GM12878 (cell line): ENCODE results near the gene TCERG1L. TPM values are rescaled to one million over a fixed set of nuclear protein-coding genes. Genes with fewer than 3 reads are reported as not detected.

Experiments used
- ATAC-seq: fragments of 200-7000 bp; cut with Tn5 transposase; 3 replicates; pipeline ENCODE4 v1.9.1; 2020; ENCODE audit warnings: mild to moderate bottlenecking, moderate library complexity
- BruUV-seq: library from RNA; stranded (reverse); fragments of 400-500 nt; replicated peaks from 2 replicates; lab custom pipeline; 2021; lab: Mats Ljungman, UMichigan
- CTCF ChIA-PET: fragments of 300-600 bp; sonication (Branson Sonifier 250); formaldehyde crosslinking; extraction: SDS; loops from one replicate; lab custom pipeline; 2021; ENCODE audit warnings: inconsistent platforms; lab: Yijun Ruan, JAX
- POLR2A ChIA-PET: fragments of 350-600 bp; formaldehyde crosslinking; extraction: SDS; loops from one replicate; lab custom pipeline; 2021; ENCODE audit warnings: inconsistent platforms; lab: Charles Lee
- RAD21 ChIA-PET: fragments of 300-600 bp; sonication (Branson Sonifier 250); formaldehyde crosslinking; loops from one replicate; lab custom pipeline; 2023; ENCODE audit warnings: antibody characterized with exemption; ENCODE audit not compliant: unreplicated experiment; lab: Charles Lee
- SMC1A ChIA-PET: fragments of 300-600 bp; sonication (Branson Sonifier 250); formaldehyde crosslinking; loops from one replicate; lab custom pipeline; 2023; ENCODE audit not compliant: unreplicated experiment, uncharacterized antibody; lab: Charles Lee
- DNase-seq: peaks from one replicate; pipeline ENCODE4 v3.0.0-alpha.2; 2011; ENCODE audit warnings: low read depth, low spot score
- FAIRE-seq: peaks from 3 replicates; lab custom pipeline; 2011; peaks lifted over from hg19 to GRCh38; lab: Jason Lieb, UNC
- H2AFZ ChIP-seq: 2 replicates; pipeline ENCODE4 v1.6.0; 2011; ENCODE audit warnings: low read depth, low read length, control low read depth; ENCODE audit not compliant: control insufficient read depth
- H3K27ac ChIP-seq: 2 replicates; pipeline ENCODE4 v1.5.1; 2011; ENCODE audit warnings: control low read depth; ENCODE audit not compliant: control insufficient read depth, insufficient read depth
- H3K27me3 ChIP-seq, 2 experiments: replicated peaks in 1 of 2; 2 replicates each; pipeline versions ENCODE4 v1.6.0 to v1.6.1; 2011; ENCODE audit warnings: low read length in 1 of 2; ENCODE audit not compliant: control insufficient read depth in 2 of 2, insufficient read depth in 2 of 2
- H3K36me3 ChIP-seq, 2 experiments: 2 replicates each; pipeline ENCODE4 v1.5.1; 2011; ENCODE audit warnings: low read length in 1 of 2; ENCODE audit not compliant: control insufficient read depth in 2 of 2, insufficient read depth in 2 of 2
- H3K4me1 ChIP-seq: 2 replicates; pipeline ENCODE4 v1.6.1; 2011; ENCODE audit warnings: mild to moderate bottlenecking, low read length, moderate library complexity, mixed read lengths; ENCODE audit not compliant: control insufficient read depth, insufficient read depth
- H3K4me2 ChIP-seq: 2 replicates; pipeline ENCODE4 v1.6.0; 2011; ENCODE audit warnings: control low read depth; ENCODE audit not compliant: control insufficient read depth, insufficient read depth
- H3K4me3 ChIP-seq: fragments of 200-600 bp; sonication (generic); 2 replicates; pipeline ENCODE4 v1.5.1; 2016
- H3K79me2 ChIP-seq: 2 replicates; pipeline ENCODE4 v1.6.0; 2011; ENCODE audit warnings: low read length; ENCODE audit not compliant: control insufficient read depth, insufficient read depth
- H3K9ac ChIP-seq: 2 replicates; pipeline ENCODE4 v1.8.0; 2011; ENCODE audit warnings: low read length, control low read depth, mixed read lengths; ENCODE audit not compliant: control insufficient read depth, insufficient read depth
- H3K9me3 ChIP-seq: replicated peaks from 3 replicates; pipeline ENCODE4 v1.5.1; 2011; ENCODE audit warnings: mild to moderate bottlenecking, low read length; ENCODE audit not compliant: control insufficient read depth, insufficient read depth
- H4K20me1 ChIP-seq: 2 replicates; pipeline ENCODE4 v1.6.0; 2011; ENCODE audit not compliant: control insufficient read depth, insufficient read depth
- CBX5 ChIP-seq: sonication (generic); IDR thresholded peaks from 2 replicates; pipeline ENCODE4 v1.6.1; 2016; ENCODE audit warnings: low read depth, moderate library complexity, mild to moderate bottlenecking, inconsistent platforms
- EED ChIP-seq: sonication (generic); IDR thresholded peaks from 2 replicates; pipeline ENCODE4 v1.6.1; 2016; ENCODE audit warnings: antibody characterized with exemption, low read depth
- FOS ChIP-seq: IDR thresholded peaks from 3 replicates; pipeline ENCODE4 v1.6.1; 2011; ENCODE audit warnings: borderline replicate concordance; ENCODE audit not compliant: insufficient read length; ENCODE audit errors: extremely low read depth
- HDAC2 ChIP-seq: fragments of 200-600 bp; sonication (generic); IDR thresholded peaks from 2 replicates; pipeline ENCODE4 v1.6.1; 2017
- JUNB ChIP-seq: IDR thresholded peaks from 2 replicates; pipeline ENCODE4 v1.6.1; 2016; ENCODE audit warnings: antibody characterized with exemption, mild to moderate bottlenecking
- MEF2A ChIP-seq: IDR thresholded peaks from 2 replicates; pipeline ENCODE4 v1.6.1; 2011; ENCODE audit warnings: low read depth, mild to moderate bottlenecking, low read length, moderate library complexity; ENCODE audit not compliant: insufficient read depth
- MEF2B ChIP-seq: fragments of 450-650 bp; IDR thresholded peaks from 2 replicates; pipeline ENCODE4 v1.6.1; 2018; ENCODE audit warnings: mild to moderate bottlenecking, moderate library complexity; ENCODE audit not compliant: partially characterized antibody, poor library complexity, severe bottlenecking
- MTA2 ChIP-seq: fragments of 450-650 bp; IDR thresholded peaks from 2 replicates; pipeline ENCODE4 v1.6.1; 2016; ENCODE audit warnings: low read depth, mild to moderate bottlenecking, moderate library complexity
- MTA3 ChIP-seq: IDR thresholded peaks from 2 replicates; pipeline ENCODE4 v1.6.1; 2012; ENCODE audit warnings: low read length, inconsistent platforms, borderline replicate concordance
- MYC ChIP-seq: IDR thresholded peaks from 2 replicates; pipeline ENCODE4 v1.6.1; 2011; ENCODE audit warnings: mild to moderate bottlenecking, low read length, moderate library complexity, inconsistent platforms; ENCODE audit not compliant: insufficient read depth, insufficient replicate concordance, insufficient read length, severe bottlenecking
- RFX5 ChIP-seq: IDR thresholded peaks from 2 replicates; pipeline ENCODE4 v1.6.1; 2011; ENCODE audit warnings: low read depth, low read length, improper control_type of control experiment
- SIN3A ChIP-seq: IDR thresholded peaks from 2 replicates; pipeline ENCODE4 v1.6.1; 2012; ENCODE audit warnings: low read depth, low read length, improper control_type of control experiment
- SMAD5 ChIP-seq: IDR thresholded peaks from 2 replicates; pipeline ENCODE4 v1.6.1; 2016; ENCODE audit warnings: antibody characterized with exemption, low read depth
- STAT1 ChIP-seq: fragments of 450-650 bp; conservative IDR thresholded peaks from 2 replicates; pipeline ENCODE4 v1.6.1; 2014; ENCODE audit warnings: antibody characterized with exemption, mild to moderate bottlenecking
- TCF7 ChIP-seq: IDR thresholded peaks from 2 replicates; pipeline ENCODE4 v1.6.1; 2014; ENCODE audit warnings: antibody characterized with exemption, borderline replicate concordance
- ZNF384 ChIP-seq: IDR thresholded peaks from 2 replicates; pipeline ENCODE4 v1.6.1; 2012; ENCODE audit warnings: low read depth, mild to moderate bottlenecking, low read length, improper control_type of control experiment, borderline replicate concordance
- ZNF622 ChIP-seq: fragments of 450-650 bp; IDR thresholded peaks from 2 replicates; pipeline ENCODE4 v1.6.1; 2017; ENCODE audit warnings: mild to moderate bottlenecking, inconsistent platforms
- ZSCAN29 ChIP-seq: fragments of 450-650 bp; IDR thresholded peaks from 2 replicates; pipeline ENCODE4 v1.6.1; 2017; ENCODE audit warnings: mild to moderate bottlenecking, moderate library complexity
- WGBS: methylation state at CpG from one replicate; pipeline ENCODE4 v1.1.6; 2016; ENCODE audit warnings: low lambda C conversion rate; ENCODE audit not compliant: insufficient replicate concordance, insufficient coverage; ENCODE audit errors: missing lambda C conversion rate; 5-methylcytosine and 5-hydroxymethylcytosine counted together
- in situ Hi-C: fragments of 300-500 bp; cut with MboI; formaldehyde crosslinking; loops from 9 replicates; pipeline ENCODE4 v1.14.3; 2018; ENCODE audit warnings: mixed read lengths
- intact Hi-C: fragments of 100-400 bp; cut with micrococcal nuclease; formaldehyde crosslinking; loops from one replicate; pipeline ENCODE4 v1.14.2; 2022; ENCODE audit not compliant: unreplicated experiment
- polyA plus RNA-seq, 11 experiments: library from polyadenylated mRNA; depleted of rRNA in 4 of 11; unstranded in 6 of 11; stranded (reverse) in 5 of 11; fragments of >200 nt; fragmentation: Nextera tagmentation in 4 of 11; fragmentation: Illumina TruSeq in 1 of 11; extraction: Ambion mirVana in 4 of 11; extraction: Trizol in 1 of 11; gene quantifications; 1 replicate in 1 of 11; 2 replicates in 10 of 11; pipeline versions ENCODE4 v1.2.1 to v1.2.3, GENCODE V29; 2011 to 2016; ENCODE audit warnings: inconsistent platforms in 2 of 11, missing spikeins in 2 of 11, low read depth in 1 of 11
- total RNA-seq, 4 experiments: library from RNA; depleted of rRNA in 3 of 4; stranded (reverse); fragments of >200 nt in 3 of 4; fragmentation: Illumina TruSeq in 1 of 4; extraction: Trizol in 1 of 4; gene quantifications; 2 replicates each; pipeline versions ENCODE4 v1.2.1 to v1.2.3, GENCODE V29; 2013 to 2021
- TF ChIP-seq, protein P1 (sequence below): fragments of 450-650 bp; IDR thresholded peaks from 2 replicates; pipeline ENCODE4 v1.6.1; 2018; ENCODE audit warnings: borderline replicate concordance, mild to moderate bottlenecking; ENCODE audit not compliant: partially characterized antibody
- TF ChIP-seq, protein P2 (sequence below): fragments of 450-650 bp; IDR thresholded peaks from 2 replicates; pipeline ENCODE4 v1.6.1; 2016; ENCODE audit warnings: mild to moderate bottlenecking

The TCERG1L gene
- total and polyA plus RNA-seq, 10 of the 15 experiments (the other 5 are each of a cell fraction or from before 2014, with no cell fraction given): not detected

DNA sequence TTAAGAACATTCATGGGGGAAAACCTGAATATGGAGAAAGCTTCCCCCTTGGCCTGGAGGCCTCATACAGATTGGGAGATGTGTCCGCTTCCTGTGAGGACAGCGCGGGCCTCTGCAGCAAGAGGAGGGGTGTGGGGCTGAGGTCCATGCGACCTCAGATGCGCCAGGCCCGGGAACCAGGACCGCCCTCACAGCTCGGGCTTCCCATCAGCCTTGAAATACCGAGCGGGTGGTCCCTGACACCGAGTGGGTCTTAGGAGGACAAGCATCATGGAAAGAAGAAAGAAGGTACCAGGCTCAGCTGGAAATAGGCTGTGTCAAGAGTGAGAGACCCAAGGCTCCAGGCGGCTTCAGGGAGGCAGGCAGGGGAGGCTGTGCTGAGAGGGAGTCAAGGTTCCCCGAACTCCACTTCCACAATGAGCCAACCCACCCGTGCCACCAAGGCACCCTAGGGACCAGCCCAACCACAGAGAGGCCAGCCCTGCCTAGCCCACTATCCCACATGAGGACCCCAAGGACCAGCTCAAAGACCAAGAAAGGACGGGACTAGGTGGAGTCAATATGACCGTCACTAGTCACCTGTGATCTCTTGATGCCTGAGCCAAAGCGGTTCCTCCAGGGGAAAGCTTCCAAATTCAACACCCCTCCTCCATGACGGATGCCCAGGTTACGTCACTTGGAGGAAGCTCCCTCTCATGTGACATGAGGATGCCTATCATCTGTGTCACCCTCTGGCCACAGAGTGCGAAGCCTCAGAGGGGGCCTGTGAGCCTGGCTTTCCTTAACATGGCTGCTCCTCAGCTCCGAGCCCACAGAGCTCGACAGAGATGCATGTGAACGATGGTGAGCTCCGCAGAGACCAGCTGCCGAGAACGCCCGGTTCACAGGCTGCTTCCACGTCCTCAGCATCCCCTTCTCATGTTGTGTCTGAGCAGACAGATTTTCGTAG, 103.7 kb downstream of the TCERG1L start (continued):
- TF ChIP-seq MTA3 (no peak), ZSCAN29 (no peak), MEF2A (no peak), HDAC2 (no peak)

DNA sequence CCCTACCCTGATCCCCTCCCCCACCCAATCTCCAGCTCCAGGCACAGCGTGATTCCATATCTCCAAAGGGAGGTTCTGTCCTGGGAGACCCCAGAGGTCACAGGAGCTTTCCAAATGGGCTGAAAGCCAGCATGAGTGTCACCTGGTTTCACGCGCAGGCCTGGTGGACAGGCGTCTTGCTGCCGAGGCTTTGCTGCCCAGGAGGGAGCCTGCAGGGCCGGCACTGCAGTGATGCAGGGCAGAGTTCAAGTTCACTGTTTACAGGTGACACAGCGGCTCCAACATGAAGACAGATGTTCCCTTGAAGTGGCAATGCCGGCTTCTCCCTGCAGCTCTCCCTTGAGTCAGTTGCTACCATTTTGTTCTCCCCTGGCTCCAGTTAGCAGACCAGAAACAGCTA, 104.3 kb downstream of the TCERG1L start:
- no peak for DNase-seq
- POLR2A ChIA-PET: no interaction called here
- no peaks in the 10 kb centered on the region for H4K20me1 ChIP-seq
- 63% methylated on average over 8 of the region's 8 CpGs for WGBS
- no peaks in the 10 kb centered on the region for H3K27me3 ChIP-seq
- no peak overlapping the region for H3K4me2 ChIP-seq
- H3K9me3 ChIP-seq: no peaks in the 10 kb centered on the region; the same call in 2 of the 3 replicates
- CTCF ChIA-PET: no interaction called here
- no peak for ATAC-seq
- no TSS peak for BruUV-seq
- no peaks in the 10 kb centered on the region for H3K79me2 ChIP-seq
- H3K36me3 ChIP-seq: no peaks in the 10 kb centered on the region
- FAIRE-seq: no peak
- RAD21 ChIA-PET: no interaction called here
- no peak overlapping the region for H2AFZ ChIP-seq
- intact Hi-C loops: no loop called here
- no peak overlapping the region for H3K27ac ChIP-seq
- in situ Hi-C loops: no loop called here
- H3K4me3 ChIP-seq: no peak overlapping the region
- no peaks in the 10 kb centered on the region for H3K4me1 ChIP-seq
- SMC1A ChIA-PET: no interaction called here
- no peak overlapping the region for H3K9ac ChIP-seq
- no peak for TF ChIP-seq SIN3A
- no peak for TF ChIP-seq SMAD5
- TF ChIP-seq STAT1: no peak
- TF ChIP-seq JUNB: no peak
- no peak for TF ChIP-seq MTA2
- TF ChIP-seq, protein P1, sequence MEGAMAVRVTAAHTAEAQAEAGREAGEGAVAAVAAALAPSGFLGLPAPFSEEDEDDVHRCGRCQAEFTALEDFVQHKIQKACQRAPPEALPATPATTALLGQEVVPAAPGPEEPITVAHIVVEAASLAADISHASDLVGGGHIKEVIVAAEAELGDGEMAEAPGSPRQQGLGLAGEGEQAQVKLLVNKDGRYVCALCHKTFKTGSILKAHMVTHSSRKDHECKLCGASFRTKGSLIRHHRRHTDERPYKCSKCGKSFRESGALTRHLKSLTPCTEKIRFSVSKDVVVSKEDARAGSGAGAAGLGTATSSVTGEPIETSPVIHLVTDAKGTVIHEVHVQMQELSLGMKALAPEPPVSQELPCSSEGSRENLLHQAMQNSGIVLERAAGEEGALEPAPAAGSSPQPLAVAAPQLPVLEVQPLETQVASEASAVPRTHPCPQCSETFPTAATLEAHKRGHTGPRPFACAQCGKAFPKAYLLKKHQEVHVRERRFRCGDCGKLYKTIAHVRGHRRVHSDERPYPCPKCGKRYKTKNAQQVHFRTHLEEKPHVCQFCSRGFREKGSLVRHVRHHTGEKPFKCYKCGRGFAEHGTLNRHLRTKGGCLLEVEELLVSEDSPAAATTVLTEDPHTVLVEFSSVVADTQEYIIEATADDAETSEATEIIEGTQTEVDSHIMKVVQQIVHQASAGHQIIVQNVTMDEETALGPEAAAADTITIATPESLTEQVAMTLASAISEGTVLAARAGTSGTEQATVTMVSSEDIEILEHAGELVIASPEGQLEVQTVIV: no peak
- no peak for TF ChIP-seq MEF2B
- no peak for TF ChIP-seq FOS
- no peak for TF ChIP-seq CBX5
- no peak for TF ChIP-seq ZNF384
- no peak for TF ChIP-seq EED
- no peak for TF ChIP-seq ZNF622
- TF ChIP-seq MYC: no peak
- TF ChIP-seq, protein P2, sequence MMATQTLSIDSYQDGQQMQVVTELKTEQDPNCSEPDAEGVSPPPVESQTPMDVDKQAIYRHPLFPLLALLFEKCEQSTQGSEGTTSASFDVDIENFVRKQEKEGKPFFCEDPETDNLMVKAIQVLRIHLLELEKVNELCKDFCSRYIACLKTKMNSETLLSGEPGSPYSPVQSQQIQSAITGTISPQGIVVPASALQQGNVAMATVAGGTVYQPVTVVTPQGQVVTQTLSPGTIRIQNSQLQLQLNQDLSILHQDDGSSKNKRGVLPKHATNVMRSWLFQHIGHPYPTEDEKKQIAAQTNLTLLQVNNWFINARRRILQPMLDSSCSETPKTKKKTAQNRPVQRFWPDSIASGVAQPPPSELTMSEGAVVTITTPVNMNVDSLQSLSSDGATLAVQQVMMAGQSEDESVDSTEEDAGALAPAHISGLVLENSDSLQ: no peak
- no peak for TF ChIP-seq RFX5
- no peak for TF ChIP-seq TCF7
